Natural killer cell treated with Interleukin-12 subunit alpha and Interleukin-12 subunit beta and Interleukin-15 and Interleukin-18, amount 100 ng/mL, for 72 hours (primary cell): ENCODE measurements around the gene GDPD5. TPM values are rescaled to one million over a fixed set of nuclear protein-coding genes. Genes with fewer than 3 reads are reported as not detected.

Experiments used
- ATAC-seq, 2 donors: fragments of 150-1000 bp; cut with Tn5 transposase in 1 of 2; sonication (Bioruptor Pico), chemical (Tn5 transposase) in 1 of 2; 2 replicates each; pipeline ENCODE4 v1.10.0; 2021
- DNase-seq: peaks from one replicate; pipeline ENCODE4 v3.0.0; 2022; ENCODE audit warnings: low spot score
- H3K27ac Mint-ChIP-seq, 2 donors: 1 replicate in 1 of 2; 2 replicates in 1 of 2; pipeline ENCODE4 v1.8.0; 2022; ENCODE audit warnings: mixed read lengths in 2 of 2, mild to moderate bottlenecking in 1 of 2, moderate library complexity in 1 of 2
- H3K27me3 Mint-ChIP-seq, 2 donors: 1 replicate in 1 of 2; 2 replicates in 1 of 2; pipeline ENCODE4 v1.8.0; 2022; ENCODE audit warnings: mixed read lengths in 2 of 2
- H3K36me3 Mint-ChIP-seq: one replicate; pipeline ENCODE4 v1.8.0; 2022; ENCODE audit warnings: mixed read lengths
- H3K4me1 Mint-ChIP-seq, 2 donors: 1 replicate in 1 of 2; 2 replicates in 1 of 2; pipeline ENCODE4 v1.8.0; 2022; ENCODE audit warnings: low read depth in 2 of 2, mixed read lengths in 2 of 2, mild to moderate bottlenecking in 1 of 2
- H3K4me3 Mint-ChIP-seq: one replicate; pipeline ENCODE4 v1.8.0; 2022; ENCODE audit warnings: mixed read lengths
- H3K9me3 Mint-ChIP-seq: 2 replicates; pipeline ENCODE4 v1.8.0; 2022; ENCODE audit warnings: mixed read lengths
- total RNA-seq, 2 donors: library from RNA; stranded (reverse); gene quantifications; one replicate each; pipeline ENCODE4 v1.2.3, GENCODE V29; 2022

GDPD5 gene
- total RNA-seq, 2 donors from 2014 or later: 7.2 to 28.2 TPM

DNA sequence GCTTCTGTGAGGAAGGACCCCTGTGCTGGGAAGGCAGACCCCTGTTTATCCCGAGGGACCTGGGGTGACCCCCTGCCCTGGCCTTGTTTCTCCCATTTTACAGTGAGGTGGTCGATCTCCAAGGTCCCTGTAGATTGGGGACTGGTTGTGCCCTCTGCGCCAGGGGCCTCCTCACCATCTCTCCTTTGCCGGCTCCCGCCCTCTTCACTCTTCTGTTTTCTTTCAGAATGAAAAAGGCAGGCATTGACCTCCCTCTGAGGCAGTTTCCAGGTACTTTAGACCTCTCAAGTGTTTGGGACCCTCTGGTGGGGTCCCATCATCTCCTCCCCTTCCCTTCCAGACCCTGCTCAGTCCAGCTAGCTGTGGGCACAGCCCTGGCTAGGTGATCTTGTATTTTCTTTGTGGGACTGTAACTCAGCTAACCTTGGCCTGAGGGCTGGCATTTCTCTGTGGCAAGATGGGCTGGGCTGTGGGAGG is 37.8 kb upstream of the GDPD5 start:
- ATAC-seq: no peak
- Mint-ChIP-seq H3K27me3 (no peaks in the 10 kb centered on the region), H3K4me1 (peaks cover 14 to 29% of the 10 kb centered on the region in 2 donors), H3K4me3 (peak overlapping the region; percentile 99), H3K36me3 (no peaks in the 10 kb centered on the region), H3K27ac (peak overlapping the region; percentile 93 to 97), H3K9me3 (no peaks in the 10 kb centered on the region)
- DNase-seq: no peak

DNA sequence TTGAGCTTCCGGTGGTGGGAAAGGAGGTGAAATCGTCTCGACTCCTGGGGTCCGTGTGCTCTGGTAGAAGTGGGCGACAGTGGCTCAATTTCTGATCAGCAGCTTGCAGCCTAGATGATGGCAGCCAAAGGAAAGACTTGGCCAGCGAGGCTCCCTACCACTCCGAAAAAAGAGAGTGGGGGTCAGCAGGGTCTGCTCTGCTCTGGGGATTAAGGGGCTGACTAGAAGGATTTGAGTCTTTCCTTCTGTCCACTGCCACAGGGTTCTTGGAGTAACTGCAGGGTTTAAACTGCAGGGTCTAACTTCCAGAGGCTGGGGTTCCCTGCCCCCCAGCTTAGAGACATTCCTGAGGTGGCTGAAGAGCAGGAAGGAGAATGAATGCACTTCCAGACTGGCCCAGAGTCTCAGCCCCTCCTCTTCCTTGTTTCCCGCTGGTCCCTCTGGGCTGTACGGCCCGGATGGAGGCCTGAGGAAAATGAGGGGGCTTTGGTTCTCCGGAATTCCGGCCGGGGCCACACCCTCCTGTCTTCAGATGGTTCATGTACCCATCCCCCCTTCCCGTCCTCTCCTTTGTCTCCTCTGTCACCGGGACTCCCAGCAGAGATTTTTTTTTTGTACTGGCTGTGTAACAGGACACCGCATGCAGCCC is 37.2 kb upstream of the GDPD5 start:
- Mint-ChIP-seq H3K4me1 (peaks cover 14 to 29% of the 10 kb centered on the region in 2 donors), H3K36me3 (no peaks in the 10 kb centered on the region), H3K9me3 (no peaks in the 10 kb centered on the region), H3K27me3 (no peaks in the 10 kb centered on the region), H3K27ac (peak overlapping the region; percentile 93 to 97), H3K4me3 (peak overlapping the region; percentile 99)
- DNase-seq (no peak), ATAC-seq (no peak)

DNA sequence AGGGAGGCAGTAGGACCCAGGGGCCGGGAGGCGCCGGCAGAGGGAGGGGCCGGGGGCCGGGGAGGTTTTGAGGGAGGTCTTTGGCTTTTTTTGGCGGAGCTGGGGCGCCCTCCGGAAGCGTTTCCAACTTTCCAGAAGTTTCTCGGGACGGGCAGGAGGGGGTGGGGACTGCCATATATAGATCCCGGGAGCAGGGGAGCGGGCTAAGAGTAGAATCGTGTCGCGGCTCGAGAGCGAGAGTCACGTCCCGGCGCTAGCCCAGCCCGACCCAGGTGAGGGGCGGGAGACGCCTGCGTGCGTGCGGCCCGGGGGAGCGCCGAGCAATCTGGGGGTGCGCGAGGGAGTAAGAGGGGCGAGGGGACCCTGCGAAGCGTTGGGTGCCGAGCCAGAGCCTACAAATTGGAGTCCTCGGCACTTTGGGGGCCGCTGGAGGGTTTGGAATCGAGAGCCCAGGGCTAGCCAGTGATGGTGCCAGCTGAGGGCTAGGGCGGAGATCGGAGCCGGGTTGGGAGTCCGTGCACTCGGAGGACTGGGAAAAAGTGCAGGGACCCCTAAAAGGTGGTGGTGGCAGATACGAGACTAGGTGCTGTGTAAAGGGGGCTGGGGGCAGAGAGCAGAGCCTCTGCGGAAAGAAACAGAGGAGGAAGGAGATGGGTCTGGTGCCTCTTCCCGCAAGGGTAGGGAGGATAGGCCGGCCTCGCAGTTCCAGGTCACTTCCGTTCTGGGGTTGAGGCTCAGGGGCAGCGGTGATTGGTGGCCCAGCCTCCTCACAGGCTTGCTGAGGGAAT is 36.5 kb upstream of the GDPD5 start, which contains the start of gene SERPINH1:
SERPINH1 (plus strand) TSS at position 206 of the 788 bp plus-strand sequence. CDS start 4,097 bp downstream, outside the sequence.
- Mint-ChIP-seq H3K27ac (peak within 1 kb of the TSS; percentile 93 to 97), H3K4me3 (peak within 1 kb of the TSS; percentile 99), H3K4me1 (peaks cover 14 to 29% of the 10 kb centered on the region in 2 donors), H3K9me3 (no peaks in the 10 kb centered on the region), H3K27me3 (peaks cover 0 to 3% of the 10 kb centered on the region in 2 donors), H3K36me3 (no peaks in the 10 kb centered on the region)
- peak; percentile 88 to 90 for ATAC-seq
- peak; percentile 83 for DNase-seq

DNA sequence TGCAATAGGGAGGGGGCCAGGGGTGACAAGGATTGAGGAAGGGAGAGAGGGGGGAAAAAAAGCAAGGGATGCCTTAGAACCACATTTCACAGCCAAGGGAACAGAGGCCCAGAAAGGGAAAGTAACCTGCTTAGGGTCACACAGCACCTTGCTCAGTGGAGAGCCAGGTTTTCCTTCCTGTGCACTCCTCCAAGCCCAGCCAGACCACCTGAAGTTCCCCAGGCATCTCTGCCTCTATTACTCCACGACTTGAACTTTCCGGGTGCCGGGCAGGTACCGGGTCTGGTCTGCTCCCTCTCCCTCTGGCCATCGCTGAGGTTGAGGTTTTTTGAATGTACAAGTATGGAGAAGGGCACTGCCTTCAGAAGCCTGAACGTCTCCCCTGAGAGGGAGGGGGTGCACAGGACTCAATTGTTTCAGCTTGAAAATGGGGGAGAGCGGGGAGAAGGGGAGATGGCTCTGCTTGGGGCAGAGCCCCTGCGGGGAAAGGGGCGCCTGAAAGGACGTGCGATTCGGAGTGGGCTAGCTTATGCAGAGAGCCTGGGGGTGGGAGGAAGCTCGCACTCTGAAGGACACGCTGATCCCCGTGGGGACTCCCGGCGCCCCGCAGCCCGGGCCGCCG is 35.8 kb upstream of the GDPD5 start:
- no peaks in the 10 kb centered on the region for H3K36me3 Mint-ChIP-seq
- peaks cover 3 to 6% of the 10 kb centered on the region in 2 donors for H3K27me3 Mint-ChIP-seq
- peak; percentile 72 for DNase-seq
- no peak for ATAC-seq
- H3K9me3 Mint-ChIP-seq: no peaks in the 10 kb centered on the region
- peak overlapping the region; percentile 99 for H3K4me3 Mint-ChIP-seq
- H3K4me1 Mint-ChIP-seq: peaks cover 14 to 29% of the 10 kb centered on the region in 2 donors
- H3K27ac Mint-ChIP-seq: peak overlapping the region; percentile 93 to 97

DNA sequence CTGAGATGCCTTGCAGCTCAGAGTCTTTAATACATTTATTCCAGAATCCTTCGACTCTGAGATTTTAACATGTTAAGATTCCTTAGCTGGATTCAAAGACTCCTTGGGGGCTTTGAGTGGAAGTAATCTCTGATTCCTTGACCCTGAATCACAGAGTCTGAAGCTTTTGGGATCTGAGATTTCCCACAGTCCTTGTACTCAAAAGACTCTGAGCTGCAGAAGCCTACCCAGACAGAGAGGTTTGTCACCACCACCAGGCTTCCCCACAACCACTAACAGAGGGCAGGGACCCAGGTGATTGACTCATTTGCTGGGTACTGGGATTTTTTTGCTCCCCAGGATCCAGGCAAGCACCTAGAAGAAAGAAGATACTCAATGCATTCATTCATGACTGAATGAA is 34.9 kb upstream of the GDPD5 start:
- Mint-ChIP-seq H3K4me3 (peak overlapping the region; percentile 55), H3K9me3 (no peaks in the 10 kb centered on the region), H3K4me1 (peaks cover 14 to 24% of the 10 kb centered on the region in 2 donors), H3K36me3 (no peaks in the 10 kb centered on the region), H3K27me3 (peaks cover 3 to 6% of the 10 kb centered on the region in 2 donors), H3K27ac (peak overlapping the region; percentile 93 to 97)
- ATAC-seq: no peak
- no peak for DNase-seq

DNA sequence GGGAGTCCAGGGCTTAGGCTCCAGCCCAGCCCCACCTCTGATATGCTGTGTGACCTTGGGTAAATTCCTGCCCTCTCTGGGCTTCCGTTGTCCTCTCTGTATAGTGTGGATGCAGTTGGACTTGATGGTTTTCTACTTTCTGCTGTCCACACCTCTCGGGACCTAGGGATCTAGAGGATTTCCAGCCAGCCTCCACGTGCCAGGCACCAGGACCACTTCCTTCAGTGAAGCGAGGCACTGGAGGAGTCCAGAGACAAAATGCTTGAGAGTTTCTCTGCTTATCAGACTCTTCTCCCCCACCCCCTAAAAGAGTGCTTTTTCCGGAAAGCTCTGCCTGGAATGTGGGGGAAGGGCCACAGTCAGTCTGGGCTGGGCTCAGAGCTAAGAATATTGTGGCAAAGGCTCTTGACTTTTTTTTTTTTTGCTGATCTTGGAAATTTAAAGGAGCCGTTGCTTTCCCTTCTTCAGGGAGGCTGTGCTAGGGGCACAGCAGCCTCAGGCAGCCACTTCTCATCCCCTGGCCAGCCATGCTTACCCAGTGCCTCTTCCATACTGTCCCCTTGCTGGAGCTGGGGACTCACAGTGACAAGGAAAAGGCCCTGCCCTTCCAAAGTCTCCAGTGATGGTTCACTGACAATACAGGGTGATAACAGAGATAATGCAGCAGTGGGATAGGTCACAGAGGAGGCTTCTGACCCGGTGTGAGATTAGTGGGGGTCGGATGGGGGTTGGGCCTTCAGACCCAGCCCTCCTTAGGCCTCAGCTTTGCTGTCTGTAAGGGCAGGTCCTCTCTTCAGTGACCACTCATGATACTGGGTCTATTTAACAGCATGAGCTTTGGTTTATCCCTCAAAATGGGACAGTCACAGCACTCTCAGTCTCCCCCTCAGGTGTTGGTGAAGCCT is 33.5 kb upstream of the GDPD5 start:
- Mint-ChIP-seq H3K9me3 (no peaks in the 10 kb centered on the region), H3K27ac (no peak overlapping the region), H3K4me3 (no peak overlapping the region), H3K36me3 (no peaks in the 10 kb centered on the region), H3K4me1 (peaks cover 14 to 21% of the 10 kb centered on the region in 2 donors), H3K27me3 (peaks cover 6% of the 10 kb centered on the region in 2 donors)
- no peak for DNase-seq
- no peak for ATAC-seq

DNA sequence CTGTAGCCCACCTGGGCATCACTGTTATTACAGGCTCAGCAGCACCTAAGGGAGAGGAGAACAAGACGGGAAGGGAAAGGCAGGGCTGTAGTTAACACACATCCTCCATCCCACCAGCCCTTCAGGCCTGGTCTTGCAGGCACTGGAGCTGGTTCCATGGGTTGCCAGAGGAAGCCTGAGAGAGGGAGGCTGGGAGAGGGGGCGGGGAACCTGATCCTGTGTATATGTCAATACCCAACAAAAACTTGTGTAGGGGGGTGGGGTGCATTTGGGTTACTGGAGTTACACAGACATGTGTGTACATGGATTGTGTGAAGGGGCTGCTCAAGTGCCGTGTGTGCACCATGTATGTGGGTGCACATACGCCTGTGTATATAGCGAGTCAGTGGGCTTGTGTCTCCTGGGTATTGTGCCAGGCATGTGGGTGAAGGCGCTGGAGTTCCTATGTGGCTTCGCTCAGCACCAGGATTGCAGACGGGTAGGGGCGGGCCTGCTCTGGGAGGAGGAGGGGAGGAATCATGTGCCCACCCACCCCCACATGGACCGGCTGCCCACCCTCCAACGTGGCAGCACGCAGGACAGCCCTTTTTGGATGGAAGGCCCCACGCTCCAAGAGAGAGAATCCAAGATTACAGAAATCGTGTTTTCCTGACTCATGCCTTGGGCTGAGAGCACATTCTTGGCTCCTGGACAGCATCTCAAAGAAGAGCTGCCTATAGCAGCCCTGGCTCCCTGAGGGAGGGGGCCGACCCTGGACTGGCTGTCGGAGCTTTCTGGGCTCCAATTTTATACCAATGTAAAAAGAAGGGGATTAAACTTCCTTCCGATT is 32.1 kb upstream of the GDPD5 start:
- ATAC-seq (no peak), DNase-seq (no peak)
- Mint-ChIP-seq H3K4me3 (no peak overlapping the region), H3K36me3 (no peaks in the 10 kb centered on the region), H3K9me3 (no peaks in the 10 kb centered on the region), H3K27ac (no peak overlapping the region), H3K27me3 (peaks cover 6% of the 10 kb centered on the region in 2 donors), H3K4me1 (peaks cover 8 to 14% of the 10 kb centered on the region in 2 donors)

DNA sequence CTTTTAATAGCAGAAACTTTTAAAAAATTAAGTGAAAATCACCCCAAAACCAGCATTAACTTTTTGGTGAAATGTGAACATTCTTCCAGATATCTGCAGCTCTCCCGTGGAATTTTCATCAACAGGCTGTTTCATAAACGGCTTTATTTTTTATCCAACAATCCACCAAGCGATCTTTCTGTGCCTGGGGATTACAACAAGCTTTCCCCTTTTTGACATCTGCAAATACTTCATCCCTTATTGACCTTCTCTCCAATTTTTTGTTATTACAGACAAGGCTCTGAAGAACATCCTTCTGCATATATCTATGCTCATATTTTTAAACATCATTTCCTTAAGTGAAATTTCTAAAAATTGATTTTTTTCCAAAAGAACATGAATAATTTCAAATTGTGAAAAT is 30.5 kb upstream of the GDPD5 start:
- DNase-seq (no peak), ATAC-seq (no peak)
- no peak overlapping the region for H3K27ac Mint-ChIP-seq
- H3K4me3 Mint-ChIP-seq: no peak overlapping the region
- H3K4me1 Mint-ChIP-seq: peaks cover 0 to 3% of the 10 kb centered on the region in 2 donors
- H3K27me3 Mint-ChIP-seq: peaks cover 6% of the 10 kb centered on the region in 2 donors
- no peaks in the 10 kb centered on the region for H3K36me3 Mint-ChIP-seq
- no peaks in the 10 kb centered on the region for H3K9me3 Mint-ChIP-seq

DNA sequence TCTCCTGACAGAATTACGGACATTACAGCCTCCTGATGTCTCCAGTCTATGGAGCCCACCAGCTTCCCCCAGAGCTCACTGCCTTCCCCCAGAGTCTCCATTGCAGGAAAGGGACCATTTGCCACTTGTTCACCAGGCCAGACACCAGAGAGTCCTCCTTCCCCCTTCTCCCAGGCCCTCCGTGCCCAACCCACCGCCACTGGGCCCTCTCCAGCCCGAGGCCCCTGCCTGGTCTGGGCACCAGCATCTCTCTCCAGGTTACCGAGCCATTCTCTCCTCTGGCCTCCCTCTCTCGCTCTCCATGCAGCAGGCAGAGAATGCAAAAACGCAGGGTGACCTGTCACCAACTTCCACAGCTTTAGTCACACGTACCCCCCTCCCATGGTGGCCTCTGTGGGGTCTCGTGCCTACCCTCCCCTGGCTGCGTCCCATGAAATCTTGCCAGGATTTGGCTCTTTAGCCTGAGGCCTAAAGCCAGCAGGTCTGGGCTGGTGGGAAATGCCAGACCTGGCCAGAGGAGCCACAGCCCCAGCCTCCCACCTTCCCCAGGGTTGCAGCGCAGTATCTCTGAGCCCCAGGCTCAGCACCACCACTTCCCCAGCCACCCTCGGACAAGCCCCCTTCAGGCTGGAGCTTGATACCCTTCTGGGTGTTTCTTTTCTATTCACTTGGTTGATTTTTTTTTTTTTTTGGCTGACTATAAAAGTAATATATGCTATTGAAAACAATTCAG is 29.5 kb upstream of the GDPD5 start:
- ATAC-seq (no peak), DNase-seq (no peak)
- no peak overlapping the region for H3K4me3 Mint-ChIP-seq
- no peaks in the 10 kb centered on the region for H3K9me3 Mint-ChIP-seq
- no peaks in the 10 kb centered on the region for H3K4me1 Mint-ChIP-seq
- H3K27me3 Mint-ChIP-seq: peaks cover 6% of the 10 kb centered on the region in 2 donors
- no peaks in the 10 kb centered on the region for H3K36me3 Mint-ChIP-seq
- no peak overlapping the region for H3K27ac Mint-ChIP-seq

DNA sequence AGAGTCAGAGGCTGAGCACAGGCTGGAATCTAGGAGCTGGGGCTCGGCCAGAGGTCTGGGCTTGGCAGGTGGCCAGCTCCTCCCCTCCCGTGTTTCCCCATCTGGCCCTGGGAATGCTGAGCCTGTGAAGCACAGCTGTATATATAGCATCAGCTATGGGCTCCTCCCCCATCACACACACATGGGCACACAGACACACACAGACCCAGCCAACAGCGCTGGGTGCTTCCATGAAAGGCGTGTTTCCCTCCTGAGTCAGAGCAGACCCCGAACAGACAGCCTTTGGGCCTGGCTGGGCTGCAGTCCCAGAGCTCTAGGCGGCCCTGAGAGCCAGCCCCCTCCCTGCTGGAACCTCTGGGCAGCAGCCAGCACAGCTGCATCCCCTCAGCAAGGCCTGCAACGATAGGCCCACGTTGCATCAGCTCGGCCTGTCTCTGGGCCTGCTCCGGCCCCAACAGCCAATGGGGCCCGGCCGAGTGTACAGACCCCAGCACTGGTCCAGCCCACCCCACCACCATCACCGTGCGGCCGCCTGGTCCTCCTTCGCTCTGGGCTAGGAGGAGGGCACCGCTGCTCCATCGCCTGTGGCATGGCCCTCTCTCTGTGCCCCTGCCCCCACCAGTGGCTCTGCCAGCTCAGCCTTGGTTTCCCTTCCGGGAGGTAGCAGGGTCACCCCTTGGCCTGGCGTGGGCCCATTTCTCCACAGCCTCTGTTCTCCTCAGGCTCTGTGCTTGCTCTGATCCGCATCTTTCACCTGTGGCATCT is 28.7 kb upstream of the GDPD5 start:
- H3K4me1 Mint-ChIP-seq: peaks cover 0 to 1% of the 10 kb centered on the region in 2 donors
- no peaks in the 10 kb centered on the region for H3K36me3 Mint-ChIP-seq
- H3K27me3 Mint-ChIP-seq: peaks cover 6% of the 10 kb centered on the region in 2 donors
- H3K27ac Mint-ChIP-seq: no peak overlapping the region
- DNase-seq (no peak), ATAC-seq (peak; percentile 27 to 46)
- no peaks in the 10 kb centered on the region for H3K9me3 Mint-ChIP-seq
- H3K4me3 Mint-ChIP-seq: no peak overlapping the region

DNA sequence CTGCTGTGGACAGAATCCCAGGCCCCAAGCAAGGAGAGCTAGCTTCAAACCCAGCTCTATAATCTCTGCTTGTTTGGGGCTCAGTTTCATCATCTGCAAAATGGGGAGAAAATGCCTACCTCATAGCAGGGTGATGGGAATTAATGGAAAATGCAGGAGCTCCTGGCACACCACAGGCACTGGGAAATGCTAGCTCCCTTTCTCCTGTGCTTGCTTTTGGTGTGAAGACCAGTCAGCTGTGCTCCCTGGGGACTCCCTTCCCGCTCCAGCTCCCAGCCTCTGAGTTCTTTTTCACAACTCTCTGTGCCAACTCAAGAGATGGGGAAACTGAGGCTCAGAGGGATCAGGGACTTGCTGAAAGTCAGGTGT is 28.1 kb upstream of the GDPD5 start:
- peaks cover 0 to 6% of the 10 kb centered on the region in 2 donors for H3K4me1 Mint-ChIP-seq
- no peaks in the 10 kb centered on the region for H3K36me3 Mint-ChIP-seq
- H3K27ac Mint-ChIP-seq: no peak overlapping the region
- H3K9me3 Mint-ChIP-seq: no peaks in the 10 kb centered on the region
- no peak overlapping the region for H3K4me3 Mint-ChIP-seq
- DNase-seq (no peak), ATAC-seq (no peak)
- H3K27me3 Mint-ChIP-seq: peaks cover 6% of the 10 kb centered on the region in 2 donors
